ENCODE data around the gene TMA7B. TPM values are rescaled to one million over a fixed set of nuclear protein-coding genes. Genes with fewer than 3 reads are reported as not detected.

Gene TMA7B
- total RNA-seq (2014; rRNA removed; shearing (Covaris generic)) = not detected in 2 replicates

- peak; percentile 71 for DNase-seq (ENCODE audit: low read depth)
These were observed at the start of gene TMA7B for GRCh38 chr22:39959640-39960447. Gene TMA7B, plus strand, starts transcription at chr22:39960397. Its CDS starts 3,978 bp downstream, at chr22:39964375.

- DNase-seq (ENCODE audit: low read depth) = no peak
These were observed 49.2 kb upstream of the TMA7B start for GRCh38 chr22:39910876-39911613.

GRCh38 chr22:39913321-39913720, 46.9 kb upstream of the TMA7B start:
- DNase-seq (ENCODE audit: low read depth) = no peak

GRCh38 chr22:39913886-39914285, 46.3 kb upstream of the TMA7B start:
- DNase-seq (ENCODE audit: low read depth) = no peak

- DNase-seq (ENCODE audit: low read depth) = no peak
These were observed 45.6 kb upstream of the TMA7B start for GRCh38 chr22:39914584-39914983.

- no peak for DNase-seq (ENCODE audit: low read depth)
These were observed 44.9 kb upstream of the TMA7B start for GRCh38 chr22:39915295-39915726.

- DNase-seq (ENCODE audit: low read depth) = no peak
These were observed 43.7 kb upstream of the TMA7B start for GRCh38 chr22:39916496-39916895.

GRCh38 chr22:39917197-39917643, 43.0 kb upstream of the TMA7B start:
- no peak for DNase-seq (ENCODE audit: low read depth)

- DNase-seq (ENCODE audit: low read depth) = no peak
These were observed 42.3 kb upstream of the TMA7B start for GRCh38 chr22:39917776-39918495.

- no peak for DNase-seq (ENCODE audit: low read depth)
These were observed 40.0 kb upstream of the TMA7B start for GRCh38 chr22:39920134-39920743.

- no peak for DNase-seq (ENCODE audit: low read depth)
These were observed 36.5 kb upstream of the TMA7B start for GRCh38 chr22:39923696-39924095.

- DNase-seq (ENCODE audit: low read depth) = no peak
These were observed 35.9 kb upstream of the TMA7B start for GRCh38 chr22:39924286-39924685.

GRCh38 chr22:39925273-39925672, 34.9 kb upstream of the TMA7B start:
- no peak for DNase-seq (ENCODE audit: low read depth)

GRCh38 chr22:39925909-39926679, 34.1 kb upstream of the TMA7B start:
- DNase-seq (ENCODE audit: low read depth) = no peak

GRCh38 chr22:39926753-39927152, 33.4 kb upstream of the TMA7B start:
- DNase-seq (ENCODE audit: low read depth) = no peak

GRCh38 chr22:39927544-39927943, 32.7 kb upstream of the TMA7B start:
- DNase-seq (ENCODE audit: low read depth) = no peak

GRCh38 chr22:39928536-39929520, 31.4 kb upstream of the TMA7B start:
- DNase-seq (ENCODE audit: low read depth) = no peak

- no peak for DNase-seq (ENCODE audit: low read depth)
These were observed 28.9 kb upstream of the TMA7B start for GRCh38 chr22:39931251-39931650.

GRCh38 chr22:39932166-39932565, 28.0 kb upstream of the TMA7B start:
- no peak for DNase-seq (ENCODE audit: low read depth)

All from M059J (cell line).